Ascending aorta (tissue), 2 donors: ENCODE data around the gene ZFP36L2. TPM values are rescaled to one million over a fixed set of nuclear protein-coding genes. Genes with fewer than 3 reads are reported as not detected.

Source experiments
- DNase-seq, 2 donors: peaks; one replicate each; pipeline ENCODE4 v3.0.0-alpha.2; 2019; ENCODE audit warnings: low spot score in 2 of 2
- H3K27ac ChIP-seq, 2 donors: fragments of 200-600 bp; sonication (generic); one replicate each; pipeline ENCODE4 v1.5.1; 2016 to 2017; ENCODE audit warnings: mild to moderate bottlenecking in 1 of 2
- H3K27me3 ChIP-seq: fragments of 200-600 bp; sonication (generic); one replicate; pipeline ENCODE4 v1.5.1; 2017
- H3K36me3 ChIP-seq, 2 donors: fragments of 200-600 bp; sonication (generic); one replicate each; pipeline ENCODE4 v1.5.1; 2016
- H3K4me1 ChIP-seq, 2 donors: fragments of 200-600 bp; sonication (generic); one replicate each; pipeline ENCODE4 v1.5.1; 2016 to 2017; ENCODE audit warnings: mild to moderate bottlenecking in 1 of 2
- H3K4me3 ChIP-seq, 2 donors: fragments of 200-600 bp; sonication (generic); one replicate each; pipeline ENCODE4 v1.5.1; 2016 to 2017; ENCODE audit warnings: mild to moderate bottlenecking in 1 of 2
- H3K9me3 ChIP-seq, 2 donors: fragments of 200-600 bp; sonication (generic); one replicate each; pipeline ENCODE4 v1.5.1; 2016
- intact Hi-C: fragments of 100-400 bp; cut with DNase I; formaldehyde crosslinking; loops from one replicate; pipeline ENCODE4 v1.15.1; 2023
- total RNA-seq: library from RNA; depleted of rRNA; stranded (reverse); fragments of >200 nt; gene quantifications from one replicate; pipeline ENCODE4 v1.1.0, GENCODE V29; 2016
- TF ChIP-seq, protein P1 (sequence below), 3 experiments: fragments of 200-600 bp in 2 of 3; fragments of 450-650 bp in 1 of 3; sonication (generic) in 2 of 3; IDR thresholded peaks; one replicate each; pipeline ENCODE4 v1.5.1; 2016 to 2019; ENCODE audit warnings: antibody characterized with exemption in 3 of 3, mild to moderate bottlenecking in 1 of 3, moderate library complexity in 1 of 3

ZFP36L2 gene
- total RNA-seq, 1 donor from 2014 or later: 148 TPM

DNA sequence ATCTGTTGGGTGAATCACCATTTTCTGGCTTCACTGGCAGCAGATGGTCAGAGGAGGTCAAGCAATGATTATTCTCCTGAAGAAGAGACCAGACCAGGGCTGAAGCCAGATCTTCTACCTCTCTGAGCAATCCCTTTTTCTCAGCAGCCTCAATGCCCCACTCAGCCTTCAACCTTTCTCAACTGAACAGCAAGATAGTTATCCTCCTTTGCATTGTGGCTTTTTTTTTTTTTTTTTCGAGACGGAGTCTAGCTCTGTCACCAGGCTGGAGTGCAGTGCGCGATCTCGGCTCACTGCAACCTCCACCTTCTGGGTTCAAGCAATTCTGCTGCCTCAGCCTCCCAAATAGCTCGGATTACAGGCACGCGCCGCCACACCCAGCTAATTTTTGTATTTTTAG, 50.5 kb downstream of the ZFP36L2 start:
- intact Hi-C loops: no loop called here
- DNase-seq: no peak
- Histone ChIP-seq H3K9me3 (peaks cover 0 to 9% of the 10 kb centered on the region in 2 donors), H3K27ac (no peak overlapping the region), H3K36me3 (no peaks in the 10 kb centered on the region), H3K27me3 (no peaks in the 10 kb centered on the region), H3K4me3 (no peak overlapping the region), H3K4me1 (peaks cover 0 to 16% of the 10 kb centered on the region in 2 donors)
- TF ChIP-seq, protein P1, sequence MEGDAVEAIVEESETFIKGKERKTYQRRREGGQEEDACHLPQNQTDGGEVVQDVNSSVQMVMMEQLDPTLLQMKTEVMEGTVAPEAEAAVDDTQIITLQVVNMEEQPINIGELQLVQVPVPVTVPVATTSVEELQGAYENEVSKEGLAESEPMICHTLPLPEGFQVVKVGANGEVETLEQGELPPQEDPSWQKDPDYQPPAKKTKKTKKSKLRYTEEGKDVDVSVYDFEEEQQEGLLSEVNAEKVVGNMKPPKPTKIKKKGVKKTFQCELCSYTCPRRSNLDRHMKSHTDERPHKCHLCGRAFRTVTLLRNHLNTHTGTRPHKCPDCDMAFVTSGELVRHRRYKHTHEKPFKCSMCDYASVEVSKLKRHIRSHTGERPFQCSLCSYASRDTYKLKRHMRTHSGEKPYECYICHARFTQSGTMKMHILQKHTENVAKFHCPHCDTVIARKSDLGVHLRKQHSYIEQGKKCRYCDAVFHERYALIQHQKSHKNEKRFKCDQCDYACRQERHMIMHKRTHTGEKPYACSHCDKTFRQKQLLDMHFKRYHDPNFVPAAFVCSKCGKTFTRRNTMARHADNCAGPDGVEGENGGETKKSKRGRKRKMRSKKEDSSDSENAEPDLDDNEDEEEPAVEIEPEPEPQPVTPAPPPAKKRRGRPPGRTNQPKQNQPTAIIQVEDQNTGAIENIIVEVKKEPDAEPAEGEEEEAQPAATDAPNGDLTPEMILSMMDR (IDR thresholded peaks at IDR 0.05): no peak

GRCh38 chr2:43175020-43175441, 51.4 kb downstream of the ZFP36L2 start:
- Histone ChIP-seq H3K9me3 (peaks cover 0 to 9% of the 10 kb centered on the region in 2 donors), H3K4me3 (no peak overlapping the region), H3K36me3 (no peaks in the 10 kb centered on the region), H3K4me1 (peaks cover 0 to 16% of the 10 kb centered on the region in 2 donors), H3K27me3 (no peaks in the 10 kb centered on the region), H3K27ac (peak overlapping the region; percentile 5 to 49)
- TF ChIP-seq, protein P1 (IDR thresholded peaks at IDR 0.05): no peak
- intact Hi-C loops: no loop called here
- no peak for DNase-seq

GRCh38 chr2:43174368-43174916, 52.0 kb downstream of the ZFP36L2 start:
- peaks cover 0 to 13% of the 10 kb centered on the region in 2 donors for H3K4me1 ChIP-seq
- H3K9me3 ChIP-seq: peaks cover 0 to 9% of the 10 kb centered on the region in 2 donors
- no peaks in the 10 kb centered on the region for H3K36me3 ChIP-seq
- intact Hi-C loops: no loop called here
- H3K4me3 ChIP-seq: no peak overlapping the region
- no peaks in the 10 kb centered on the region for H3K27me3 ChIP-seq
- DNase-seq: no peak
- H3K27ac ChIP-seq: peak overlapping the region; percentile 47 to 49
- TF ChIP-seq, protein P1 (IDR thresholded peaks at IDR 0.05): no peak
